Upper lobe of left lung (tissue), 4 donors: ENCODE measurements around the gene IMMP2L.

Source experiments
- CTCF ChIP-seq, 6 experiments: fragments of 450-650 bp in 4 of 6; fragments of 200-600 bp in 2 of 6; sonication (generic) in 2 of 6; IDR thresholded peaks; one replicate each; pipeline ENCODE4 v1.5.1; 2016 to 2019; ENCODE audit warnings: antibody characterized with exemption in 6 of 6
- POLR2A ChIP-seq, 4 donors: fragments of 450-650 bp; IDR thresholded peaks; one replicate each; pipeline ENCODE4 v1.5.1; 2016 to 2017; ENCODE audit warnings: antibody characterized with exemption in 4 of 4, mild to moderate bottlenecking in 2 of 4

DNA sequence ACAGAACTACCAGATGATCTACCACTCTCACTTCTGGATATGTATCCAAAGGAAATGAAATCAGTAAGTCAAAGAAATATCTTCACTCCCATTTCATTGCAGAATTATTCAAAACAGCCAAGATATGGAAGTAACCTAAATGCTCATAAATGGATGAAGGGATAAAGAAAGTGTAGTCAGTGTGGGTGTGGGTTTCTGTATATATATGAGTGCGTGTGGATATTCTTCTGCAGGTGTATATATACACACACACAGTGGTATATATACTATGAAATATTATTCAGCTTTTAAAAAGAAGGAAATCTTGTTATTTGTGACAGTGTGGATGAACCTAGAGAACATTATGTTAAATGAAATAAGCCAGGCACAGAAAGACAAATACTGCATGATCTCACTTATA, 48.7 kb downstream of the IMMP2L start:
- TF ChIP-seq CTCF (IDR thresholded peaks at IDR 0.05) (no peak), POLR2A (IDR thresholded peaks at IDR 0.05) (no peak)
